H1 (cell line): Measurements from ENCODE around the gene CMIP.

Source experiments
- BCL11A ChIP-seq, 2 experiments: IDR thresholded peaks; one replicate each; pipeline ENCODE4 v1.6.1; 2011; ENCODE audit warnings: low read depth in 2 of 2, low read length in 2 of 2, mild to moderate bottlenecking in 2 of 2
- CHD1 ChIP-seq: IDR thresholded peaks from 2 replicates; pipeline ENCODE4 v1.6.1; 2012; ENCODE audit warnings: low read depth, low read length, improper control_type of control experiment
- KDM5A ChIP-seq: fragments of 200-600 bp; IDR thresholded peaks from 2 replicates; pipeline ENCODE4 v1.7.1; 2012; ENCODE audit warnings: mild to moderate bottlenecking, low read length, inconsistent platforms, mixed read lengths
- POLR2A ChIP-seq, 2 experiments: IDR thresholded peaks; 1 replicate in 1 of 2; 2 replicates in 1 of 2; pipeline ENCODE4 v1.6.1; 2011; ENCODE audit warnings: low read depth in 2 of 2, low read length in 2 of 2, mild to moderate bottlenecking in 2 of 2; ENCODE audit errors: control extremely low read depth in 1 of 2
- POLR2AphosphoS5 ChIP-seq: IDR thresholded peaks from 2 replicates; pipeline ENCODE4 v1.6.1; 2011; ENCODE audit warnings: low read depth, low read length
- YY1 ChIP-seq: IDR thresholded peaks from 2 replicates; pipeline ENCODE4 v1.6.1; 2011; ENCODE audit warnings: low read depth, mild to moderate bottlenecking, low read length
- TF ChIP-seq, protein P1 (sequence below), 3 experiments: IDR thresholded peaks; 1 replicate in 2 of 3; 2 replicates in 1 of 3; pipeline versions ENCODE4 v1.5.1 to v1.6.1; 2011; ENCODE audit warnings: low read length in 3 of 3, mild to moderate bottlenecking in 3 of 3, inconsistent platforms in 2 of 3, low read depth in 1 of 3, moderate library complexity in 1 of 3; ENCODE audit not compliant: insufficient read depth in 1 of 3; ENCODE audit errors: control extremely low read depth in 1 of 3
- TF ChIP-seq, protein P2 (sequence below): IDR thresholded peaks from 2 replicates; pipeline ENCODE4 v1.6.1; 2011; ENCODE audit warnings: low read length, improper control_type of control experiment

DNA sequence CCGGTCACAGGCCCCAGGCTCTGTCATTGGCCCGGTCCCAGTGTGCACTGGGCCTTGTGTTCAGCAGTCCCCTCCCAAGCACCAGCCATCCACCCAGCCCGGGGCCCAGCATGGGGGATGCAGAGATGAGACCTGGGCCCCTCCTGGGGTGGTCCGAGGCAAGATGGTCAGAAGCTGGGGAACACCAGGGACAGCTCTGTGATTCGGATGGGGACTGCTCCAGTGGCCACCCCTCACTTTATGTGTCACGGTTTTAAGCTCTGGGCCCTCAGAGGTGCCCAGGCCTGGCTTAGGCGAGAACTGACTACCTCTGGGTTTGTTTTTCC lies 242.5 kb downstream of the CMIP start:
- TF ChIP-seq, protein P1, sequence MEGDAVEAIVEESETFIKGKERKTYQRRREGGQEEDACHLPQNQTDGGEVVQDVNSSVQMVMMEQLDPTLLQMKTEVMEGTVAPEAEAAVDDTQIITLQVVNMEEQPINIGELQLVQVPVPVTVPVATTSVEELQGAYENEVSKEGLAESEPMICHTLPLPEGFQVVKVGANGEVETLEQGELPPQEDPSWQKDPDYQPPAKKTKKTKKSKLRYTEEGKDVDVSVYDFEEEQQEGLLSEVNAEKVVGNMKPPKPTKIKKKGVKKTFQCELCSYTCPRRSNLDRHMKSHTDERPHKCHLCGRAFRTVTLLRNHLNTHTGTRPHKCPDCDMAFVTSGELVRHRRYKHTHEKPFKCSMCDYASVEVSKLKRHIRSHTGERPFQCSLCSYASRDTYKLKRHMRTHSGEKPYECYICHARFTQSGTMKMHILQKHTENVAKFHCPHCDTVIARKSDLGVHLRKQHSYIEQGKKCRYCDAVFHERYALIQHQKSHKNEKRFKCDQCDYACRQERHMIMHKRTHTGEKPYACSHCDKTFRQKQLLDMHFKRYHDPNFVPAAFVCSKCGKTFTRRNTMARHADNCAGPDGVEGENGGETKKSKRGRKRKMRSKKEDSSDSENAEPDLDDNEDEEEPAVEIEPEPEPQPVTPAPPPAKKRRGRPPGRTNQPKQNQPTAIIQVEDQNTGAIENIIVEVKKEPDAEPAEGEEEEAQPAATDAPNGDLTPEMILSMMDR (IDR thresholded peaks at IDR 0.05; ENCODE audit: control extremely low read depth in 1 of 3, insufficient read depth in 1 of 3, low read depth in 1 of 3, low read length in 3 of 3) = no peak
- TF ChIP-seq KDM5A (no peak), YY1 (no peak), CHD1 (no peak), BCL11A (IDR thresholded peaks at IDR 0.05; ENCODE audit: low read depth in 2 of 2, low read length in 2 of 2) (no peak), POLR2AphosphoS5 (no peak), POLR2A (IDR thresholded peaks at IDR 0.05; ENCODE audit: control extremely low read depth in 1 of 2, low read depth in 2 of 2, low read length in 2 of 2) (no peak)
- TF ChIP-seq, protein P2, sequence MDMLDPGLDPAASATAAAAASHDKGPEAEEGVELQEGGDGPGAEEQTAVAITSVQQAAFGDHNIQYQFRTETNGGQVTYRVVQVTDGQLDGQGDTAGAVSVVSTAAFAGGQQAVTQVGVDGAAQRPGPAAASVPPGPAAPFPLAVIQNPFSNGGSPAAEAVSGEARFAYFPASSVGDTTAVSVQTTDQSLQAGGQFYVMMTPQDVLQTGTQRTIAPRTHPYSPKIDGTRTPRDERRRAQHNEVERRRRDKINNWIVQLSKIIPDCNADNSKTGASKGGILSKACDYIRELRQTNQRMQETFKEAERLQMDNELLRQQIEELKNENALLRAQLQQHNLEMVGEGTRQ = no peak
